Measurements from ENCODE around the gene ZBTB38. TPM values are rescaled to one million over a fixed set of nuclear protein-coding genes. Genes with fewer than 3 reads are reported as not detected.

ZBTB38 gene
- total RNA-seq, 1 experiment from 2014 or later = 17.0 TPM

DNA sequence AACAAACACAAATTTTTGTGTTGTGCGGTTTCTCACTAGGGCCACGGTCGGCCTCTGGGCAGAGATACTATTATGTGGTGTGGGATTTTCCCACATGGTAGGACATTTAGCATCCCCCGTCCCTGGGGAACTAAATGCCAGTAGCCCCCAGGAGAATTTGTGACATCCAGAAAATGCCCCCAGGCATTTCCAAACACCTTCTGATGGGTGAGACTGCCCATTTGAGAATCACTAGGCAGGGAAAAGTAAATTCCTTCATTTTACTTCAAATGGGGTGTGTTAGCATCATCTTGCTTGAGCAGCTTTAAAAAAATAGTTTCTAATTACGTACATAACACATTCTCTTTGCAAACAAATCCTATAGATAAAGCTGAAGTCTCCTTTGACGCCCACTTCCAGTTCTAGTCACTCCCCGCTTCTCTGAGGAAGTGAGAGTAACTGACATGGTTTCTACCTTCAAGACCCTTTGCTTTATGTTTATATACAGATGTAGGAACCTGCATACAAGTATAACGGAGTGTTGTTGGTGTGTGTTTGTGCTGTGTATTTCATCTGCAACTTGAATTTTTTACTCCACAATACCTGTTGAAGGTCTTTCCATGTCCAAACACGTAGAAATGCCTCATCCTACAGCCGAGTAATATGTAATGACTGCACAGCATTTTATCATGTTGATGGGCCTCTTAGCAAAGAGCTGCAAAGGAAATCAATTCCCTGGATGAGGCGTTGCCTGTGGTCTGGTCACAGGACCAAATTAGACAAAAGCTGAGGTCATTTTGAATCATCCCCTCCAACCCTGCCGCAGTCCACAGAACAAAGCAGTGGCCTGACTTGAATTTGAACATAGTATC is 31.4 kb upstream of the ZBTB38 start:
- Histone ChIP-seq H3K36me3 (ENCODE audit: low read depth, low read length) (no peaks in the 10 kb centered on the region), H3K9ac (ENCODE audit: low read length) (no peak overlapping the region), H3K4me2 (ENCODE audit: low read length) (peak overlapping the region; percentile 29; the same call in 1 of the 2 replicates), H3K4me1 (ENCODE audit: insufficient read depth, low read length) (peaks cover 23% of the 10 kb centered on the region), H3K27ac (ENCODE audit: low read length) (peak overlapping the region; percentile 60), H3F3A (ENCODE audit: low read length, unreplicated experiment) (no peaks in the 10 kb centered on the region), H4K20me1 (ENCODE audit: low read length) (no peaks in the 10 kb centered on the region), H3K27me3 (ENCODE audit: low read length) (no peaks in the 10 kb centered on the region), H3K79me2 (ENCODE audit: low read length) (no peaks in the 10 kb centered on the region), H2AFZ (ENCODE audit: low read length) (no peak overlapping the region), H3K9me2 (replicated peaks; ENCODE audit: low read length) (no peaks in the 10 kb centered on the region), H3K4me3 (ENCODE audit: low read length) (no peak overlapping the region), H3K9me3 (ENCODE audit: low read length) (no peaks in the 10 kb centered on the region)
- ATAC-seq (peak; percentile 91), DNase-seq (peak; percentile 72)
- BruUV-seq (replicated peaks) = no TSS peak
- CTCF ChIA-PET = no interaction called here
- POLR2A ChIA-PET (ENCODE audit: unreplicated experiment) = no interaction called here
- TF ChIP-seq, protein P1, sequence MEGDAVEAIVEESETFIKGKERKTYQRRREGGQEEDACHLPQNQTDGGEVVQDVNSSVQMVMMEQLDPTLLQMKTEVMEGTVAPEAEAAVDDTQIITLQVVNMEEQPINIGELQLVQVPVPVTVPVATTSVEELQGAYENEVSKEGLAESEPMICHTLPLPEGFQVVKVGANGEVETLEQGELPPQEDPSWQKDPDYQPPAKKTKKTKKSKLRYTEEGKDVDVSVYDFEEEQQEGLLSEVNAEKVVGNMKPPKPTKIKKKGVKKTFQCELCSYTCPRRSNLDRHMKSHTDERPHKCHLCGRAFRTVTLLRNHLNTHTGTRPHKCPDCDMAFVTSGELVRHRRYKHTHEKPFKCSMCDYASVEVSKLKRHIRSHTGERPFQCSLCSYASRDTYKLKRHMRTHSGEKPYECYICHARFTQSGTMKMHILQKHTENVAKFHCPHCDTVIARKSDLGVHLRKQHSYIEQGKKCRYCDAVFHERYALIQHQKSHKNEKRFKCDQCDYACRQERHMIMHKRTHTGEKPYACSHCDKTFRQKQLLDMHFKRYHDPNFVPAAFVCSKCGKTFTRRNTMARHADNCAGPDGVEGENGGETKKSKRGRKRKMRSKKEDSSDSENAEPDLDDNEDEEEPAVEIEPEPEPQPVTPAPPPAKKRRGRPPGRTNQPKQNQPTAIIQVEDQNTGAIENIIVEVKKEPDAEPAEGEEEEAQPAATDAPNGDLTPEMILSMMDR (conservative IDR thresholded peaks at IDR 0.05; ENCODE audit: low read depth, low read length) = no peak
- no peak for TF ChIP-seq EZH2 (IDR thresholded peaks at IDR 0.05; ENCODE audit: low read length, unreplicated experiment)
- TF ChIP-seq EZH2phosphoT487 (IDR thresholded peaks at IDR 0.05; ENCODE audit: borderline replicate concordance, low read length) = no peak
- intact Hi-C loops (cut with micrococcal nuclease) = no loop called here

DNA sequence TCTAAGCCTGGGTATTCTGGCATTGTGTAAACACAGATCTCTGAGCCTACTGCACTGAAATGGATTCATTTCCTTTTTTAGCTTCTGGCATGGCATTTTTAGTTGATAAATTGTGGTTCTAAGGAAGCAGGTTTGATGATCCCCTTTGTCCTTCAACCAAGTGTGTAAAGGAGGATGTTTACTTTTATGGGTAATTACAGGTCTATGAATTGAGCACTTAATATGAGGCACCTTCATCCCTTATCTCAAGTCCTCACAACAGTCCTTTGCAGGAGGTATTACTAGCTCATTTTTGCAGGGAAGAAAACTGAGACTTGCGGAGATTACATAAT is 30.8 kb upstream of the ZBTB38 start:
- Histone ChIP-seq H3K36me3 (ENCODE audit: low read depth, low read length) (no peaks in the 10 kb centered on the region), H3K4me3 (ENCODE audit: low read length) (no peak overlapping the region), H3F3A (ENCODE audit: low read length, unreplicated experiment) (no peaks in the 10 kb centered on the region), H3K9ac (ENCODE audit: low read length) (no peak overlapping the region), H3K4me2 (ENCODE audit: low read length) (peak overlapping the region; percentile 29; the same call in 1 of the 2 replicates), H3K27ac (ENCODE audit: low read length) (peak overlapping the region; percentile 60), H3K9me2 (replicated peaks; ENCODE audit: low read length) (no peaks in the 10 kb centered on the region), H3K27me3 (ENCODE audit: low read length) (no peaks in the 10 kb centered on the region), H3K79me2 (ENCODE audit: low read length) (no peaks in the 10 kb centered on the region), H4K20me1 (ENCODE audit: low read length) (no peaks in the 10 kb centered on the region), H2AFZ (ENCODE audit: low read length) (no peak overlapping the region), H3K4me1 (ENCODE audit: insufficient read depth, low read length) (peaks cover 17% of the 10 kb centered on the region), H3K9me3 (ENCODE audit: low read length) (no peaks in the 10 kb centered on the region)
- intact Hi-C loops (cut with micrococcal nuclease) = no loop called here
- CTCF ChIA-PET = no interaction called here
- ATAC-seq = peak; percentile 48
- no TSS peak for BruUV-seq (replicated peaks)
- POLR2A ChIA-PET (ENCODE audit: unreplicated experiment) = no interaction called here
- no peak for TF ChIP-seq EZH2phosphoT487 (IDR thresholded peaks at IDR 0.05; ENCODE audit: borderline replicate concordance, low read length)
- TF ChIP-seq, protein P1 (conservative IDR thresholded peaks at IDR 0.05; ENCODE audit: low read depth, low read length) = no peak
- no peak for TF ChIP-seq EZH2 (IDR thresholded peaks at IDR 0.05; ENCODE audit: low read length, unreplicated experiment)
- no peak for DNase-seq

DNA sequence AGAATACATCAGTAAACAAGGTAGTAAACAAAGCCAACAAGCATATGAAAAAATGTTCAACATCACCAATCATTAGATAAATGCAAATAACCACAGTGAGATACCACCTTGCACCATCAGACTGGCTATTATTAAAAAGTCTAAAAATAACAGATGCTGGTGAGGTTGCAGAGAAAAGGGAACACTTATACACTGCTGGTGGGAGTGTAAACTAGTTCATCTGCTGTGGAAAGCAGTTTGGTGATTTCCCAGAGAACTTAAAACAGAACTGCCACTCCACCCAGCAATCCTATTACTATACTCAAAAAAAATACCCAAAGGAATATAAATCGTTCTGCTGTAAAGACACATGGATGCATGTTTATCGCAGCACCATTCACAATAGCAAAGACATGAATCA is 30.3 kb upstream of the ZBTB38 start:
- H3K4me1 ChIP-seq (ENCODE audit: insufficient read depth, low read length) = peaks cover 15% of the 10 kb centered on the region; the same call in 1 of the 2 replicates
- H3K27ac ChIP-seq (ENCODE audit: low read length) = peak overlapping the region; percentile 60
- ChIA-PET CTCF (no interaction called here), POLR2A (ENCODE audit: unreplicated experiment) (no interaction called here)
- TF ChIP-seq EZH2 (IDR thresholded peaks at IDR 0.05; ENCODE audit: low read length, unreplicated experiment) (no peak), EZH2phosphoT487 (IDR thresholded peaks at IDR 0.05; ENCODE audit: borderline replicate concordance, low read length) (no peak)
- TF ChIP-seq, protein P1 (conservative IDR thresholded peaks at IDR 0.05; ENCODE audit: low read depth, low read length) = no peak
- H3K9me3 ChIP-seq (ENCODE audit: low read length) = no peaks in the 10 kb centered on the region
- no peak overlapping the region for H3K4me2 ChIP-seq (ENCODE audit: low read length)
- H3K4me3 ChIP-seq (ENCODE audit: low read length) = no peak overlapping the region
- DNase-seq = no peak
- H3K79me2 ChIP-seq (ENCODE audit: low read length) = no peaks in the 10 kb centered on the region
- no peak for ATAC-seq
- intact Hi-C loops (cut with micrococcal nuclease) = no loop called here
- H4K20me1 ChIP-seq (ENCODE audit: low read length) = no peaks in the 10 kb centered on the region
- no peaks in the 10 kb centered on the region for H3K36me3 ChIP-seq (ENCODE audit: low read depth, low read length)
- BruUV-seq (replicated peaks) = no TSS peak
- no peaks in the 10 kb centered on the region for H3F3A ChIP-seq (ENCODE audit: low read length, unreplicated experiment)
- H3K9me2 ChIP-seq (replicated peaks; ENCODE audit: low read length) = no peaks in the 10 kb centered on the region
- no peak overlapping the region for H2AFZ ChIP-seq (ENCODE audit: low read length)
- H3K27me3 ChIP-seq (ENCODE audit: low read length) = no peaks in the 10 kb centered on the region
- no peak overlapping the region for H3K9ac ChIP-seq (ENCODE audit: low read length)
